B cell (primary cell): ENCODE results near the gene OR5W2.

ENCODE experiments used
- CTCF ChIP-seq: fragments of 200-600 bp; IDR thresholded peaks from one replicate; pipeline ENCODE4 v1.8.0; 2022; ENCODE audit warnings: antibody characterized with exemption, mild to moderate bottlenecking
- EZH2 ChIP-seq: IDR thresholded peaks from 2 replicates; pipeline ENCODE4 v1.6.1; 2012; ENCODE audit warnings: borderline replicate concordance, low read depth, mild to moderate bottlenecking, moderate library complexity, low read length; ENCODE audit not compliant: insufficient read depth, poor library complexity, severe bottlenecking

GRCh38 chr11:55942785-55943392, 28.5 kb upstream of the OR5W2 start:
- TF ChIP-seq CTCF = peak; percentile 14
- TF ChIP-seq EZH2 = no peak
